Ascending aorta (tissue), 2 donors: ENCODE results near the gene CBX7. TPM values are rescaled to one million over a fixed set of nuclear protein-coding genes. Genes with fewer than 3 reads are reported as not detected.

ENCODE experiments used
- DNase-seq, 2 donors: peaks; one replicate each; pipeline ENCODE4 v3.0.0-alpha.2; 2019; ENCODE audit warnings: low spot score in 2 of 2
- H3K27ac ChIP-seq, 2 donors: fragments of 200-600 bp; sonication (generic); one replicate each; pipeline ENCODE4 v1.5.1; 2016 to 2017; ENCODE audit warnings: mild to moderate bottlenecking in 1 of 2
- H3K27me3 ChIP-seq: fragments of 200-600 bp; sonication (generic); one replicate; pipeline ENCODE4 v1.5.1; 2017
- H3K36me3 ChIP-seq, 2 donors: fragments of 200-600 bp; sonication (generic); one replicate each; pipeline ENCODE4 v1.5.1; 2016
- H3K4me1 ChIP-seq, 2 donors: fragments of 200-600 bp; sonication (generic); one replicate each; pipeline ENCODE4 v1.5.1; 2016 to 2017; ENCODE audit warnings: mild to moderate bottlenecking in 1 of 2
- H3K4me3 ChIP-seq, 2 donors: fragments of 200-600 bp; sonication (generic); one replicate each; pipeline ENCODE4 v1.5.1; 2016 to 2017; ENCODE audit warnings: mild to moderate bottlenecking in 1 of 2
- H3K9me3 ChIP-seq, 2 donors: fragments of 200-600 bp; sonication (generic); one replicate each; pipeline ENCODE4 v1.5.1; 2016
- intact Hi-C: fragments of 100-400 bp; cut with DNase I; formaldehyde crosslinking; loops from one replicate; pipeline ENCODE4 v1.15.1; 2023
- total RNA-seq: library from RNA; depleted of rRNA; stranded (reverse); fragments of >200 nt; gene quantifications from one replicate; pipeline ENCODE4 v1.1.0, GENCODE V29; 2016
- TF ChIP-seq, protein P1 (sequence below), 3 experiments: fragments of 200-600 bp in 2 of 3; fragments of 450-650 bp in 1 of 3; sonication (generic) in 2 of 3; IDR thresholded peaks; one replicate each; pipeline ENCODE4 v1.5.1; 2016 to 2019; ENCODE audit warnings: antibody characterized with exemption in 3 of 3, mild to moderate bottlenecking in 1 of 3, moderate library complexity in 1 of 3

CBX7 gene
- total RNA-seq, 1 donor from 2014 or later: 261 TPM

DNA sequence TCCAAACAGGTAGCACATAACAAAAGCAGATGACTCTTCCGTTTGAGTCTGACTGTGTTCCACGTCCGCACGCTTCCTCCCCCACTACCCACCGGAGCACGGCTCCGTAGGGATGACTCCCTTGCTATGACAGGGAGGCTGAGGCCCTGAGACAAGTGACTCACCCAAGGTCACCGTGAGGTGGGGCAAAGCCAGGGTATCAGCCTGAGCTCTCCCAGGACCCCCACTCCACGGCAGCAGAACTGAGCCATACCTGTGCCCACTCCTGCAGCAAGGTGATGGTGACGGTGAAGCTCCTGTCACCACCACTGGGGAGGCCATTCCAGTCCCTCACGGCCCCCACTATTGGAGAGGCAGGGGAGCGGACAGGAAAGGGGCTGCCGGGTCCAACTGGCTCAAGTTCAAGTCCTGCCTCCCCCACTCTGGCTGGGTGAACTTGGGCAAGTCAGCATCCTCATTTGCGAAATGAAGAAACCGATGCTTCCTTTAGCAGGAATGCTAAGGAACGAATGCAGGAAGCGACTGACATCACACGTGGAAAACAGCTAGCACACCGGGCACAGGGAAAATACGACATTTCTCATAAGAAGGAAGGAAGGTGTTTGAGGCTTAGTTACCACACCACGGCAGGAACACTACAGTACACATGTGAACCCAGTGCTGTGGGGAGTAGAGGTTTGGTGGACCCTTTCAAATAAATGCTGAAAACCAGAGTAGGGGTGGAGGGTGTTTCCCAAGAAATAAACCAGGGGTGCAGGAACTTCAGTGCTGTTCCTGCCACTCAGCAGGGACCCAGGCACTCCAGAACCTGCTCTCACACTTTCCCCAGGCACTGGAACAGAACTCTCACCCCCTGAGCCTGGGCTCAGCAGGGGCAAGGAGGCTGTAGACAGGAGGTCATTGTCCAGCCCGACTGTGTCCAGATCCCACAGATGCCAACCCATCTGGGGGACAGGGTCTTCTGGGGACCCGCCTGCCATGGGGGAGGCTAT, 32.4 kb upstream of the CBX7 start:
- H3K27me3 ChIP-seq: no peaks in the 10 kb centered on the region
- H3K9me3 ChIP-seq: peaks cover 0 to 5% of the 10 kb centered on the region in 2 donors
- peak in 1 of 2 donors; percentile 46 for DNase-seq
- no peaks in the 10 kb centered on the region for H3K36me3 ChIP-seq
- H3K4me1 ChIP-seq: no peaks in the 10 kb centered on the region
- intact Hi-C loops: no loop called here
- no peak overlapping the region for H3K4me3 ChIP-seq
- H3K27ac ChIP-seq: peak overlapping the region in 1 of 2 donors; percentile 45
- TF ChIP-seq, protein P1, sequence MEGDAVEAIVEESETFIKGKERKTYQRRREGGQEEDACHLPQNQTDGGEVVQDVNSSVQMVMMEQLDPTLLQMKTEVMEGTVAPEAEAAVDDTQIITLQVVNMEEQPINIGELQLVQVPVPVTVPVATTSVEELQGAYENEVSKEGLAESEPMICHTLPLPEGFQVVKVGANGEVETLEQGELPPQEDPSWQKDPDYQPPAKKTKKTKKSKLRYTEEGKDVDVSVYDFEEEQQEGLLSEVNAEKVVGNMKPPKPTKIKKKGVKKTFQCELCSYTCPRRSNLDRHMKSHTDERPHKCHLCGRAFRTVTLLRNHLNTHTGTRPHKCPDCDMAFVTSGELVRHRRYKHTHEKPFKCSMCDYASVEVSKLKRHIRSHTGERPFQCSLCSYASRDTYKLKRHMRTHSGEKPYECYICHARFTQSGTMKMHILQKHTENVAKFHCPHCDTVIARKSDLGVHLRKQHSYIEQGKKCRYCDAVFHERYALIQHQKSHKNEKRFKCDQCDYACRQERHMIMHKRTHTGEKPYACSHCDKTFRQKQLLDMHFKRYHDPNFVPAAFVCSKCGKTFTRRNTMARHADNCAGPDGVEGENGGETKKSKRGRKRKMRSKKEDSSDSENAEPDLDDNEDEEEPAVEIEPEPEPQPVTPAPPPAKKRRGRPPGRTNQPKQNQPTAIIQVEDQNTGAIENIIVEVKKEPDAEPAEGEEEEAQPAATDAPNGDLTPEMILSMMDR (IDR thresholded peaks at IDR 0.05): no peak

DNA sequence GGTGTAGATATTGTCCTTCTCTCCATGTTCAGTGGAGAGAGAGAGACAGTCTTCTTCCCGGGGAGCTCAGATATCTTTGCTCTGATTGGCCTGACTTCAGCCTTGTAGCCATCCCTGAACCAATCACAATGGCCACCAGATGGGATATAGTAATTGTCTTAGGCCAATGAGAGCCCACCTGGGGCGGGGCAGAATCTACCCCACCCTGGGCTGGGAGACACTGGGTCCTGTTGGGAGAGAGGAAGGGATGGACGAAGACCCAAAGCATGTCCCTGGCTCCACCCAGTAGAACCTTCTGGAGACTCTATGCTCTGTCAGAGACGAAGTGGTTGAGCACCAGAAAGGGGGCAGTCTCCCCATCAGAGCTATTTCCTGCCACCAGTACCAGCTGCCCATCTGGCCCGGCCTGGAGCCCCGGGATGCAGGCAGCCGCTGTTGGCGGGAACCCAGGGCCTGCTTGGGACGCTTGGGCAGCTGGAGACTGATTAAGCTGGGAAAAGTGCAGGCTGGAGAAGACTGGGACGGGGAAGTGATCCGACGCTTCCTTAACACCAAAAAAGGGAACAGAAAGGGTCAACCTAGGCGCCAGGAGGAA, 31.6 kb upstream of the CBX7 start:
- no peak overlapping the region for H3K27ac ChIP-seq

DNA sequence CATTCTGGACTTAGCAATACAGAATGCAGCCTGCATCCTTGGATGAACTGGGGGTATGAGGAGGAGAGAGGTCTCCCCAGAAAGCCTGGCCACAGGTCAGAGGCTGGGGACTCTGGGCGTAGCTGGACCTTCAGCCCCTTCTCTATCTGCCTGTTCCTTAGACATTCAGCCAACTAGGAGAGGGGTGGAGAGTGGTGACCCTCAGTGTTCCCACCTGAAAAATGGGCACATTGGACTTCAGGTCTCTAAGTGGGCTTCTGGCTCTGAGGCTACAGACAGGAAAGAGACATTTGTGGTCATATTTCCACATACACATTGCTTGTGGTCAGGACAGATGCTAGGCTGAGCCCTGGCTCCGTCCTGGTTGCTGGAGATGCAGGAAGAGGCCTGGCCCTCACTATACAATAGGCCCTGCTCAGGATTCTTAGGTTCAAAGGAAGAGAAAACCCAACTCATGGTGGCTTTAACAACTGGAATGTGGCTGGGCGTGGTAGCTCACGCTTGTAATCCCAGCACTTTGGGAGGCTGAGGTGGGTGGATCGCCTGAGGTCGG, 30.1 kb upstream of the CBX7 start:
- Histone ChIP-seq H3K27ac (no peak overlapping the region), H3K4me3 (no peak overlapping the region), H3K27me3 (no peaks in the 10 kb centered on the region), H3K9me3 (peaks cover 0 to 5% of the 10 kb centered on the region in 2 donors), H3K4me1 (no peaks in the 10 kb centered on the region), H3K36me3 (no peaks in the 10 kb centered on the region)
- intact Hi-C loops: no loop called here
- TF ChIP-seq, protein P1 (IDR thresholded peaks at IDR 0.05): no peak
- peak in 1 of 2 donors; percentile 56 for DNase-seq

More for the DNA sequence above, 31.6 kb upstream of the CBX7 start:
- Histone ChIP-seq H3K4me3 (no peak overlapping the region), H3K27me3 (no peaks in the 10 kb centered on the region), H3K4me1 (no peaks in the 10 kb centered on the region), H3K9me3 (peaks cover 0 to 5% of the 10 kb centered on the region in 2 donors), H3K36me3 (no peaks in the 10 kb centered on the region)
- DNase-seq: peak in 1 of 2 donors; percentile 50
- intact Hi-C loops: no loop called here
- TF ChIP-seq, protein P1 (IDR thresholded peaks at IDR 0.05): no peak

DNA sequence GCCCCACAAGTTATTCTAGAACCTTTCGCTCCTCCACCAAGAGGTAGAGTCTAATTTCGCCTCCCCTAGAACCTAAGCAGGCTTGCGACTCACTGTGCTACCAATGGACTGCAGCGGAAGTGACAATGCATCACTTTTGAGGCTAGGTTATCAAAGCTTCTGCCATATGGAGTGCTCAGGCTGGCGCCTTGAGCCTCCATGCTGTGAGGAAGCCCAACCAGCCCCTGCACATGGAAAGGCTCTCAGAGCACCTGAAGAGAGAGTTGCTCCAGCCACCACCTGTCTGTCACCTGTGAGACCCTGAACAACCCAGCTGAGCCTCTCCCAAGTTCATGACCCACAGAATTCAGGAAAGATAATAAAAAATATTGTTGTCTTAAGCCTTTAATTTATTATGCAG, 29.3 kb upstream of the CBX7 start:
- intact Hi-C loops: no loop called here
- TF ChIP-seq, protein P1 (IDR thresholded peaks at IDR 0.05): no peak
- Histone ChIP-seq H3K27ac (no peak overlapping the region), H3K36me3 (no peaks in the 10 kb centered on the region), H3K4me3 (no peak overlapping the region), H3K4me1 (no peaks in the 10 kb centered on the region), H3K27me3 (no peaks in the 10 kb centered on the region), H3K9me3 (peaks cover 0 to 5% of the 10 kb centered on the region in 2 donors)
- DNase-seq: no peak

DNA sequence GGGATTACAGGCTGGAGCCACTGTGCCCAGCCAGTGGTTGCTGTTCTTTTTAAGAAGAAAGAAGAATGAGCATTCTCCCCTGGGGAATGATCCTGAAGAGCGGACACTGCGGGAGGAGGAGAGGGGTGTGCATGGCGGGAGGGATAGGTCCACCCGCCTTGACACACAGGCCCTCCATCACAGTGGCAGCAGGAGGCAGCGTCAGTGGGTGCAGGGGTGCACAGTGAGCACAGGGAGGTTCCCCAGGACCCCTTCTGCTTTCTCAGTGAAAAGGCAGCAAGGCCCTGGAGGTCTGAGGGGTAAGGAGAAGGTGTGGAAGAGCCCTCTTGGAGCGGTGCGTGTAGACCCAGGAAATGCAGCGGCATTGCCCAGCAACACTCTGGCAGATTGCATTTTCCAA, 28.9 kb upstream of the CBX7 start:
- H3K27me3 ChIP-seq: no peaks in the 10 kb centered on the region
- no peak overlapping the region for H3K4me3 ChIP-seq
- peak in 1 of 2 donors; percentile 44 for DNase-seq
- TF ChIP-seq, protein P1 (IDR thresholded peaks at IDR 0.05): no peak
- peaks cover 0 to 1% of the 10 kb centered on the region in 2 donors for H3K4me1 ChIP-seq
- peaks cover 0 to 5% of the 10 kb centered on the region in 2 donors for H3K9me3 ChIP-seq
- H3K27ac ChIP-seq: no peak overlapping the region
- intact Hi-C loops: no loop called here
- no peaks in the 10 kb centered on the region for H3K36me3 ChIP-seq
